A172 (cell line): ENCODE results near the gene C9orf43. TPM values are rescaled to one million over a fixed set of nuclear protein-coding genes. Genes with fewer than 3 reads are reported as not detected.

Experiments
- DNase-seq: peaks from one replicate; pipeline ENCODE4 v3.0.0-alpha.2; 2015; ENCODE audit warnings: low spot score
- total RNA-seq: library from RNA; depleted of rRNA; stranded (reverse); fragments of >200 nt; shearing (Covaris generic); gene quantifications from 2 replicates; pipeline ENCODE4 v1.2.3, GENCODE V29; 2014; rRNA removed

C9orf43 gene
- total RNA-seq, 1 experiment from 2014 or later: 0.76 TPM

DNA sequence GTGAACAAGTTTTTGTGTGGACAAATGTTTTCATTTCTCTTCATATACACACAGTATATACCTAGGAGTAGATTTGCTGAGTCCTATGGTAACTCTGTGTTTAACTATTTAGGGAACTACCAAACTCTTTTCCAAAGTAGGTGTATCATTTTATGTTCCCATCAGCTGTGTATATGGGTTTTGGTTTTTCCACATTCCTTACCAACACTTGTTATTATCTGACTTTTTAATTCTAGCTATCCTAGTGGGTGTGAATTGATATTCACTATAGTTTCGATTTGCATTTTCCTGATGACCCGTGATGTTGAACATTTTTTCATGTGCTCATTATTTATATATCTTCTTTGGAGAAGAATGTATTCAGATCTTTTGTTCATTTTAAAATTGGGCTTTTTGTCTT, 56.6 kb downstream of the C9orf43 start:
- DNase-seq: no peak

DNA sequence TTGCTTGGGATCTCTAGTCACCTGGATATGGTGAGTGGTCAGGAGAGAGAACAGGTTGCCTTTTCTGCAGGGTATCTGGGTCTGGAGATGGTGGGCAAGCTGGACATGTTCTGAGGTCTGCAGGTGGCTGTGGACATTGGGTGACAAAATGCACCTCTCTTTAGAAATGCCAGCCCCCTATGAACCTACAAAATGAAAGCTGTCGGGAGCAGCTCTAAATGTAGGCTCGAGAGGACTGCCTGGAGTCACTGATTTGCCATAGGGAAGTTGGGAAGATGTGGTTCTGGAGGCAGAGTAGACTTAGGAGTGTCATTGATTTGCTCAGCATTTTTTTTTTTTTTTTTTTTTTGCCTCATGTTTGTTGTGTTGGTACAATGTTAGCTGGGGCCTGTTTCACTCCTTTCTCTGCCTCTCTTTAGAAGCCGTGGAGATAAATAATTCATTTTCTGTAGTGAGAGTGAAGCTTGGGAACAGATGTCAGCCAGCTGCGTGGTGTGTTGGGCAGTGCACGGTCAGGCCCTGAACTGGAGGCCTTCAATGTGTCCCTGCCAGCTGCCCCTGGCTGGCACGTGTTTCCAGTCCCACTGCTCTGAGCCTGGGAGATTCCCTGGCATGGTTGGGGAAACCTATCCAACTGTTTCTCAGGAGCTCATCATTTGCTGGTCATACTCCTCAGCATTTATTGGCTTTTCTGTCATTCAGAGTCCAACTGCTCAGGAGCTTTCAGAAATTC, 58.3 kb downstream of the C9orf43 start:
- DNase-seq: no peak

DNA sequence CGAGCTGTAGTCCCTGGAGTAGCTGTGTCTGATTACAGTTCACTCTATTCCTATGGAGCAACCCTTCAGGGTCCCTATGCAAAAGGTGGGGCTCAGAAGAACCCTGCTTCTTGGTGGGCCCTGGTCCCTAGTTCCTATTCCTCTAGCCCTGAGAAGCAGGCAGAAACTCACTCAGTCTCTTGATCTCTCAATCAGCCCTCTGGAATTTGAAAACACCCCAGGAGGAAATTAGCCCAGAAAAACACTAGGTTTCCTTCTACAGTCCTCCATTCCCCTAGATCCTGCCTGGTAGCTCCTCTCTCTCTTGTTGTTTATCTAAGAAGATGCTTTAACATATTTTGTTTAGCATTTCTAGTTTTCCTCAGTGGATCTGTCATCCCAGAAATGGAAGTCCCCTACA, 60.6 kb downstream of the C9orf43 start:
- no peak for DNase-seq

DNA sequence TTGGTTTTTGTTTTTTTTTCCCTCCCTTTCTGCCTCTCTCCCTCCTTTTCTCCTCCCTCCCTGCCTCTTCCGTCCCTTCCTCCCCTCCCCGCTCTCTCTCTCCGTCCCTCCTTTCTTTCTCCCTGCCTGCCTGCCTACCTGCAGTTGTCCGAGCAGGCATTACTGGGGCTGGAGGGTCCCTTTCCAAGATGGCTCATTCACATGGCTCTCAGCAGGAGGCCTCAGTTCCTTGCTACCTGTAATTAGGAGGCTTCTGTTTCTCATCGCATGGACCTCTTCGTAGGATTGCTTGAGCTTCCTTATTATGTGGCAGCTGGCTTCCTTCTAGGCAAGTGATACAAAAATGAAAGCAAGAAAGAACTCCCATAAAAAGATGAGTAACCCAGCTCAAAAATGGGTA, 61.0 kb downstream of the C9orf43 start:
- no peak for DNase-seq

DNA sequence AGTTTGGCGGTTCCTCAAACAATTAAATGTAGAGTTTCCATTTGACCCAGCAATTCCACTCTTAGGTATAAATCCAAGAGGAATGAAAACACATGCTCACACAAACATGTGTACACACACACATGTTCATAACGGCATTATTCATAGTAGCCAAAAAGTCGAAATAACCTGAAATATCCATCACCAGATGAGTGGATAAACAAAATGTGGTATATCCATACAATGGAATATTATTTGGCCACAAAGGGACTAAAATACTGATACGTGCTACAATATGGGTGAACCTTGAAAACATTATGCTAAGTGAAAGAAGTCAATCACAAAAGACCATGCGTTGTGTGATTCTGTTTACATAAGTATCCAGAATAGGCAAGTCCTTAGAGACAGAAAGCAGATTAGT, 61.7 kb downstream of the C9orf43 start:
- DNase-seq: no peak

DNA sequence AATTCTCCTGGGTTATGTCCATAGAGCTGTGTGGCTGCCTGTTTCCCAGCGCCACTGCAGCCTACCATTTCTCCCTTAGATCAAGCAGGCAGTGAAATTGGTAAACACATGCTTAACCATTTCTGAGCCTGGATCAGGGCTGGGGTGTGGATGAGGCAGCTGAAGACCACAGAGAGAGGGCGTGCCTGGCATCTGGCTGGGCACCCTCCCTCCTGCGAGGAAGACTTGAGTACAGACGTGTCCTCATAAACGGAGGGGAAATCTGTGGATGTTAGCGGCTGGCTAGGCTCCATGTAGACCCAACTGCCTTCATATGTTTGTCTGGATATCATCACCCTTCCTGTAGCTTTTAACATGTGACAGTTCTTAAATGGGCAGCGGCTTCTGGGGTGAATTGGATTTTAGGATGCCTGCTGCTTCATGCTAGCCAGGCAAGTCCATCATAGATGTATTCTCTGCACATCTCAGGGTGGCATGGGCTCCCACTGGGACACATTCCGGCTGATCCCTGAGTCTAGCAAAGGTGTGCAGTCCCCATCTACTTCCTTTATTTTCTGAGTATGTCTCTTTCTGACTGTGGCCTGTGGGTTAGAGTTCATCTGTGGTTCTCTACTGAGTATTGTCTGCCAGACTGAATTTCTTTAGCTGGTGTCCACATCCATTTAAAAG, 63.9 kb downstream of the C9orf43 start:
- DNase-seq: no peak

DNA sequence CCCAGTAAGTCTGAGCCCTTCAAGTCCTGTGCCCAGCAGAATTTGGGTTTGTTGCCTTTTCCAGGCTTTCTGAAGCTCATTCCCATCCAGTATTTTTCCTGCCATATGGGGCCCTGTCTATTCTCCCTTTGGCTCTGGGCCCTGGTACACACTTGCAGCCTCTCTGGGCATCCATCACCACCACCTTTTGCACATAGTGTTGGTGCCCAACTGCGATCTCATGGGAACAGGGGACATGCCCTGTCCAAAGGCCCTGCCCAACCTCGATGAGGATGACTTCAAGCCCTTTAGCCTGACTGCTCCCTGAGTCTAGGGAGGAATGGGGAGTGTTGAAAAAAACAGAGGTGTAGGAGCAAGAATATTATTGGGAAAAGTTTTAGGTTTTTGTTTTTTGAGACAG, 64.5 kb downstream of the C9orf43 start:
- no peak for DNase-seq

DNA sequence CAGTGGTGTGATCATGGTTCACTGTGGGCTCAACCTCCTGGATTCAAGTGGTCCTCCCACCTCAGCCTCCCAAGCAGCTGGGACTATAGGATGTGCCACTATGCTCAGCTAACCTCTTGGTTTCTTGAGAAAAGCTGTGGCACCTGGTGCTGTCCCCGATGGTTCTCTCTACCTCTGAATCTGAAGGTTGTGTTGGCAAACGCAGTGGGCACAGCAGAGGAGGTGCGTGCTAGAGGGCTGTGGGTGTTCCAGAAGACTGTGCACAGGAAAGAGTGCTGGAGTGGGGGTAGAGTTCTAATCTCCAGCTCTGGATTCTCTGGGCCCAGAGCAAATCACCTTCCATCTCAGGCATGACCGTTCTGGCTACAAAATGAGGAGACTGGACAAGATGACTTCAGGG, 65.4 kb downstream of the C9orf43 start:
- no peak for DNase-seq

DNA sequence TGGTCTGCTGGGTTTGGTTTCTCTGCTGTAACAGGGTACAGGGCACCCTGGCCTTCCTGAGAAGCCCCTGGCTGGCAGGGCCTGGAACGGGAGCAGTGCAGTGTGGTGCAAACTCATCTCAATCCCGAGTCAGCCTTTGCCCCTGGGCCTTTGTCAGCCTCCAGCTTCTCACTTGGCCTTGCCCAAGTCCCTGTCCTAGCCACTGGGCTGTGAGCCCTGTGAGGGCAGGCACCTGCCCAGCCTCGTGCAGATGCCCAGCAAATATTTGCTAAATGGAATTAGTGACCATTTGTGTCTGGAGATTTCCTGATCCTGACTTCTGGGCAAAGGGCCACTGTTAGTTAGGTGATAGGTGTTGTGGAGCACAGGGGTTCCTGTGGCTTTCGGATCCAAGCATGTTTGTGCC, 66.0 kb downstream of the C9orf43 start:
- DNase-seq: no peak

DNA sequence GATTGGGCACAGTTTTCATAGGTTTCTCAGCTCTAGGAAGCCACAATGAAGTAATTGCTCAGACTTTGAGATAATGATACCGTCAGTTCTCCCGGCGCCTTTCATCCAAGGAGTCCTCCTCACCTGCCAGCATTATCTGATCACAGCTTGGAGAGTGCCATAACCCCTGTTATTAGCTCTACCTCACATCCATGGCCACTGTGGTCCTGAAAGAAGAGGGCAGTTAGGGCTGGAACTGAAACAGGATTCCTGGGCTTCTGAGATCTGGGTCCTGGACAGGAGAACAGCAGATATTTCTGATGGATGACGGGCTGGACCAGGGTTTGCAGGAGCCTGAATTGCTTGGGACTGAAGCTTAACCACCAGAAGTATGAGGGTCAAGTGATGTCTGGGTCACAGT, 66.5 kb downstream of the C9orf43 start:
- no peak for DNase-seq

DNA sequence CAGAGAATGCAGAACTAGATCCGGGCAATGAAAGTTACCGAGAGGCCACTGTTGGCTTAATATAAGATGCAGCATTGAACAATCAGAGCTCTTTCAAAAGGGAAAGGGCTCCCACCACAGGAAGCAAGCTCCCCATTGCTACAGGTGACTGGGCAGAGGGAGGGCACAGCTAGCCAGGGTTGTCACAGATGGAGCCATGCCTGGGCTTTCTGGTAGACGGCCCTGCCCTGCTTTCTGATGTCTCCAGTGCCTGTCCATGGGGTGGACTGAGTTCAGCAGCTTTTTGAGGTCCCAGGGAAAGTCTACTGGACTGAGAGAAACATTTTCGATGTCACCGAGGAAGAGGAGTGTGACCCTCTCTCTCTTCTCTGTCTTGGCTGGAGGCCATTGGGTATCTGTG, 67.1 kb downstream of the C9orf43 start:
- no peak for DNase-seq

DNA sequence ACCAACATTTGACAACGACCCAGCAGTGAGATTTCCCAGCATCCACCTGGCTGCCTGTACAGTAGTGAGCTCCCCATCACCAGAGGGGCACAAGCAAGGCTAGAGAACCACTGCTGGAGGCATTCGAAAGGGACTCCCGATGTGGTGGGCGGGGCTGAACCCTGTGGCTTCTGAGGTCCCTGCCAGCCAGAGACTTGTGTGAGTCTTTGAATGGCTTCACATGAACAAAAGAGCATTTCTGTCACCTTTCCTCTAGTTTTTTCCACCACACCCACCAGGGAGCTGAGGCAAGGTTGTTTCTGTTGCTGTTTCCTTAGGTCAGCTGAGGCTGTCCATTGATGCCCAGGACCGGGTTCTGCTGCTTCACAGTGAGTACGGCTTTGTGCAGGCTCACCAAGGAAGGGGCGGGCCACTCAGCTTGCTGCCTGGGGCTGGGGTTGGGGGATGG, 68.7 kb downstream of the C9orf43 start:
- DNase-seq: no peak

Other genes with a start within 250 kb of the C9orf43 start
- gene FKBP15, start 189.5 kb upstream of the C9orf43 start, total RNA-seq: 23.7 and 24.3 TPM in 2 replicates
- 15.3 and 16.2 TPM in 2 replicates for gene SLC31A1, start 189.2 kb upstream of the C9orf43 start, total RNA-seq
- gene CDC26, start 135.2 kb upstream of the C9orf43 start, total RNA-seq: 49.2 and 63.4 TPM in 2 replicates
- 54.3 and 55.8 TPM in 2 replicates for gene PRPF4, start 135.1 kb upstream of the C9orf43 start, total RNA-seq
- not detected in 2 replicates for gene RNF183, start 107.4 kb upstream of the C9orf43 start, total RNA-seq
- gene WDR31, start 70.5 kb upstream of the C9orf43 start, total RNA-seq: 0.60 and 0.74 TPM in 2 replicates
- gene BSPRY, start 61.2 kb upstream of the C9orf43 start, total RNA-seq: not detected in 2 replicates
- gene HDHD3, start 33.8 kb upstream of the C9orf43 start, total RNA-seq: 19.2 and 23.2 TPM in 2 replicates
- gene ALAD, start 9.5 kb upstream of the C9orf43 start, total RNA-seq: 8.4 and 8.8 TPM in 2 replicates
- gene POLE3, start 72 bp upstream of the C9orf43 start, total RNA-seq: 87.5 and 104 TPM in 2 replicates
- 65.8 and 75.3 TPM in 2 replicates for gene RGS3, start 53.0 kb downstream of the C9orf43 start, total RNA-seq